Iris pigment epithelial cell (primary cell): ENCODE data around the gene KLRF2.
"Not testable (repeated sequence)": the region's sequence is repeated elsewhere in the genome, so short reads cannot be mapped to it uniquely, and the experiment has no call there.

Experiments
- DNase-seq: peaks from one replicate; pipeline ENCODE4 v3.0.0-alpha.2; 2011; ENCODE audit warnings: low read depth

Gene KLRF2

GRCh38 chr12:9881246-9881645, at the start of gene KLRF2:
Gene KLRF2 (plus strand): TSS chr12:9881489. CDS start chr12:9881596, 107 bp downstream.
- DNase-seq = no peak

DNA sequence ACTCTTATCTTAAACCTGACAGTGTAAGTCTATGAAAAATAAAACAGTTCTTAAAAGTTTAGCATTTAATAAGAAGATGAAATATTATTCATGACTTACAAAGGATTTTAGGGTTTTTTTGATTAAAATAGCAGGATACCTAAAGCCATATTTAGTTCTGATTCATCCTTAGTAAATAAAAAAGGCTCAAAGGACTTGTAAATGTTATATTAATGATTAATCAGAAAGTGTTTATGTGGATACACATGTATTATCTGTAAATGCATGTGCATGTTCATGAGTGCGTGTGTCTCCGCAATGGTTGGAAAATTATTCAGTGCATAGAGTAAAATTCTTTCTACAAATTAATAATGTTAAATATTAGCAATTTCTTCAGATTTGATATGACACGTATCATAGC, 49.6 kb upstream of the KLRF2 start:
- DNase-seq = no peak

- peak; percentile 7 for DNase-seq
These were observed 37.9 kb upstream of the KLRF2 start for GRCh38 chr12:9843407-9843806.

- no peak for DNase-seq
These were observed 32.4 kb upstream of the KLRF2 start for GRCh38 chr12:9848899-9849298.

DNA sequence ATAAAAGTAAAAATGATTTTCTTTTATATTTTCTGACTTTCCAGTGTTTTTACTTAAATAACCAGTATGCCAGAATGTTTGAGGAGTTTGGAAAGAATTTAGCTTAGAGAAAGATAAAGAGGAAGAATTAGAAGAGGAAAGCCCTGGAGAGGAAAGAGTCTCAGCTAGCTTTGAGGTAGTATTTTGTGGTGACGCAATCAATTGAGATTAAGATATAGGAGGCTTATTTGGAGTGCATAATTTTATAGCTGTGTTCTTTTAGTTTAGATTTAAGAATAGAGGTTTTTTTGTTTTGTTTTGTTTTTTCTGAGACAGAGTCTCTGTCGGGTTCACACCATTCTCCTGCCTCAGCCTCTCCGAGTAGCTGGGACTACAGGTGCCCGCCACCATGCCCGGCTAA, 30.2 kb upstream of the KLRF2 start:
- no peak for DNase-seq

DNA sequence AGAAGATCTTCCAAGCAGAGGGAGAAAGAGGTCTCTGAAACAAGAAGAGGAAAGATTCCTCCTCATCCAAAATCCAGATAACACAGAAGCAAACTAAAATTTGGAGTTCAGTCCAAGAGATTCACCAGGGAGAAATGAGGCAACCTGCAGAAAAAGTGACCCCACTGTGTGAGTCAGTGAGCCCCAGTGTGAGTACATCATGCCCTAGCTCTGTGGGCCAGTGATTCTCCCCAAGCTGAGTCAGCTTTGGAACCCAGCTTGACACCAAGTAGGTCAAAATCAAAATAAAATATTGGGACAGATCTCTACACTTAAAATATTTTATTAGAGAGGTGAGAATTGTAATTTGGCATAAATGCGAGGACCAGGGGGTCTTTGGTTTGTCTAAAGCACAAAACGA, 29.4 kb upstream of the KLRF2 start:
- no peak for DNase-seq

GRCh38 chr12:9856151-9856550, 25.1 kb upstream of the KLRF2 start:
- DNase-seq = no peak

GRCh38 chr12:9856894-9857293, 24.4 kb upstream of the KLRF2 start:
- DNase-seq = no peak

DNA sequence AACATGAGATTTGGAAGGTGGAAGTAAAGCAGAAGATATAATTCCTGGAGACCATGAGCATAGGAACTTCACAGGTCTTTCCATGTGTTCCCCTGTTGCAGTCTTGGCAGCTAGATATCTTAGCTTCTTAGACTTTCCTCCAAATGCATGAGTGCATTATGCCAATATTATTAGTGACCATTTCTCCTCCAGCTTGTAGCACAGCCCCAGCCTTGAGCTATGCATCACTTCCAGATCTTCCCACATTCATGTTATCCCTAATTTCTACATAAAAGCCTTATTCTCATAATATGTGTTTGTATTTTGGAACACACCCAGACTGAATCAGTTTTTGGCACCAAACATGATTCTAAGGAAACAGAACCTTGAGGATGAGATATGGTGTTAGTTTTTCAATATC, 23.2 kb upstream of the KLRF2 start:
- DNase-seq = no peak

DNA sequence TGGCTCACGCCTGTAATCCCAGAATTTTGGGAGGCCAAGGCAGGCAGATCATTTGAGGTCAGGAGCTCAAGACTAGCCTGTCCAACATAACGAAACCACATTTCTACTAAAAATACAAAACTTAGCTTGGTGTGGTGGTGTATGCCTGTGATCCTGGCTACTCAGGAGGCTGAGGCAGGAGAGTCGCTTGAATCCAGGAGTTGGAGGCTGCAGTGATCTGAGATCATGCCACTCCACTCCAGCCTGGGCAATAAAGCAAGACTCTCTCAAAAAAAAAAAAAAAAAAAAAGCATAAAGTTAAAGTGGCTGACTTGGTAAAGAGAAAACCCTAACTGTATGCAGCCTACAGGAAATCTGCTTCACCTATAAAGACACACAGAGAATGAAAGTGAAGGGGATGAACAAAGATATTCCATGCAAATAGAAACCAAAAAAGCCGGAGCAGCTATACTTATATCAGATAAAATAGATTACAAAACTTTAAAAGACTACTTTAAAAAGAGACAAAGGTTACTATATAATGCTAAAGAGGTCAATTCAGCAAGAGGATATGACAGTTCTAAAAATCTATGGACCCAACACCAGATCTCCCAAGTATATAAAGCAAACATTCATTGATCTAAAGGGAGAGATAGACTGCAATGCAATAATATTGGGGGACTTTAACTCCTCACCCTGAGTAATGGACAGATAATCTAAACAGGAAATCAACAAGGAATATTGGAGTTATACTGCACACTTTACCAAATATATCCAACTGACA, 16.2 kb upstream of the KLRF2 start:
- no peak for DNase-seq

DNA sequence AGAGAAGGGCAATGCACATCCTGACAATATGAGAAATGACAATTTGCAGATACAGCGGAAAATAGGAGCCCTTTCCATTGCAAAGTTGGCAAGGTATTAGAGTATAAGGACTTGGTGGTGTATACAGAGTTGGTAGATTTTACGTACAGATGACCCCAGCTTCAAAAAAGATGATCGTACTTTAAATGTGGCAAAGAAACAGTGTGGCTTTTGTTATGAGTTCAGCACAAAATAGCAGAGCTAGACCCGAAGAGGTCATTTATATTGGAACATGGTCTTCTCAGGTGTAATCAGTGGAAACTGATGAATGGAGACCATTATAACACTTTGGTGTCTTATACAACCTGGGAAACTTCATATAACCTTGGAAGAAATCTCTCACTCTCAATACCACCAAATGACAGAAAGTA, 14.4 kb upstream of the KLRF2 start:
- no peak for DNase-seq

- no peak for DNase-seq
These were observed 13.8 kb upstream of the KLRF2 start for GRCh38 chr12:9867531-9867930.

DNA sequence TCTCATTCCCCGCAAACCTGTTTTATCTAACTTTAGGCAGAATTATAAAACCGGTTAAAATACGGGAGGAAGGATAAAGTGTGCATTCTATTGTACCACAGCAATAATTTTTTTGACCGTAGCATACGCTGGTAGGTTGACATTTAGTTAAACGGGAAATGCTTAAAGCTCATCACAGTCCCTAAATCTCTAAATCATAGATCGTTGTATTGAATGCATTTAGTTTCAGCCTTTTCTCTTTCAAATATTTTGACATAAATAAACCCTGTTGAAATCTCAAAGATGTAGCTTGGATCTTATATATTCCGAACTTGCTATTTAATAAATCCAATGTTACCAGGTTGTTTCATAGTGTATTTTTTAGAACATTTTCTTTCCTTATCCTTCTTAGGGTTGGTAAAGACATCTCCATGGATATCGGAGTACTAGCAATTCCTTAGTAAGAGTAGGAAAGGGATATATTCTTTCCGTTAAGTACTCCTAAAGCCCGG, 12.9 kb upstream of the KLRF2 start:
- DNase-seq = no peak

GRCh38 chr12:9868951-9869306, 12.4 kb upstream of the KLRF2 start:
- no peak for DNase-seq

GRCh38 chr12:9869307-9870161, 11.8 kb upstream of the KLRF2 start, which contains the start of gene CLEC2B:
Gene CLEC2B (minus strand): TSS chr12:9869354.
- peak; percentile 96 for DNase-seq

GRCh38 chr12:9870286-9870866, 10.9 kb upstream of the KLRF2 start:
- peak; percentile 35 for DNase-seq

DNA sequence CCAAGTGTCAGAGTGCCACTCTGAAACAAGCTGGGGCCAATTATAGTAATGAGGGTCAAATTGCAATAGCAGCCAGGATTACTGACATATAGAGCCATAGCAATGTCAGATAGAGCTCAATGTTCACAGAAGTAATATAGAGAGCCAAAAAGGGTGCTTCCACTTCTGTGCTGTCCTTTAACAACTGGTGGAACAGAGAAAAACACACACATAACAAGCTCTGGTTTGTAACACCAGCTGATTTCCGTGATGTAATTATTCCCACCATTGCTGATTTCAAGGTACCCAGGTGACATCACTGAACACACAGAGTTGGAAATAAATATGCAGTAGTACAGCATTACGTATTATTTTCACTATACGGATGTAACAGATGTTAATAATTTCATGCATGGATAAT, 9.1 kb upstream of the KLRF2 start:
- DNase-seq = no peak

DNA sequence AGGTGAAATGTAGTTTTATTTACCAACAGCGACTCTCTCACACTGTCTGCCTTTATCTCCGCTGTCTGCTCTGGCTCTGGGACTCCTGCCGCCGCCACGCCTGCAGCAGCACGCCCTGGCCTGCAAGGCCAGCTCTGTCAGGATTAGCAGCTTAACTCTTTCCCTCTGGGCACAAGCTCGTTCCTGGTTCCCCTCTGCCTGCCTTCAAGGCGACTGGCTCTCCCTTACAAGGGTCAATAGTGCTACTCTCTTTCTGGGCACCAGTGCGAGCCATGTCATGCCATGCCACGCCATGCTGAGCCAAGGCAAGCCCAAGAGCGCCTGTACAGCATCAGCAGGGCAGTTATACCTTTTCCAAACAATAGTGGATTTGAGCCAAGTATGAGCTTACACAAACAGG, 8.5 kb upstream of the KLRF2 start:
- DNase-seq = no peak

- DNase-seq = not testable (repeated sequence)
These were observed 5.2 kb upstream of the KLRF2 start for GRCh38 chr12:9876120-9876519.

GRCh38 chr12:9880532-9881078, 684 bp upstream of the KLRF2 start:
- DNase-seq = no peak

DNA sequence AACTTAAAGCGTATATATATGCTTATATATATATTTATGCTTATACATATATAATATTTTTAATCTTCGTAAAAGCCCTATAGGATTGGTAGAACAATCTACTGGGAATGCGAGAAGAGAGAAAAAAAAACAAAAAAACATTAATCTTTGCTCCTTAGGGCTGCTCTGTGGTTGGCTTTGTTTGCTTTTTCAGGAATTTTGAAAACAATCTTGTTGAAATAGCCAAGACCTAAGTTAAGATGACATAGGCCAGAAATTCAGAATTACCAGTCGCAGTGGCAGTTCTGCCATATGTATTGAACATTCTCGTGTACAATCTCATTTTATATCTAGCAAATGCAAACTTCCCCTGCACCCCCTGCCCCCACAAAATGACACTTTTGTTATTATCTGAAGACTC, 699 bp downstream of the KLRF2 start:
- no peak for DNase-seq

- DNase-seq = peak; percentile 29
These were observed 1.9 kb downstream of the KLRF2 start for GRCh38 chr12:9883175-9883574.
